ENCODE measurements around the gene TTC12.

The TTC12 gene

DNA sequence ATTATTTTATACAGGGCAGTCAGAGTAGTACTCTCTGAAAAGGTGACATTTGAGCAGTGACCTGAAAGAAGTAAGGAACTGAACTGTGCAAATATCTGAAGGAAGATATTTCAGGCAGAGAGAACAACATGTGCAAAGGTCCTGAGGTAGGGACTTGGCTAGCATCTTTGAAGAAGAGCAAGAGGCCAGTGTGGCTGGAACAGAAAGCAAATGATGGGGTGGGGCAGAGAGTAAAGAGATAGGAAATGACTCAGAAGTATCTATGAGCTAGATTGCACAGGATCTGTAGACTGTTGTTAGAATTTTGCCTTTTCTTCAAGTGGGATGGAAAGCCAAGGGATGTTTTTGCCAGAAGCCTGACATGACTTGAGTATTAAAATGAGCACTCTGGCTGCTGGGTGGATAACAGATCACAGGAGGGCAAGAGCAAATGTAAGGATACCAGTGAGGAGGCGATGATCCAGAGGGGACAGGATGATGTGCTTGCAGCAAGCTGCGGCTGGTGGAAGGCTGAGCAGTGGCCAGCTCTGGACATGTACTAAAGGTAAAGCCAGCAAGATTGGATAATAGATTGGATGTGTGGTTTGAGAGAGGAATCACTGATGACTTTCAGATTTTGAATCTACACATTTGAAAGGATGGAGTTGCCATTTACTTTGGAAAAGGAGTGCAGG, 33.2 kb upstream of the TTC12 start:
- Histone ChIP-seq H3K79me2 (ENCODE audit: insufficient read depth, low read depth) (no peaks in the 10 kb centered on the region), H3K4me1 (ENCODE audit: low read depth, poor library complexity, severe bottlenecking) (no peaks in the 10 kb centered on the region), H4K20me1 (ENCODE audit: insufficient read depth) (no peaks in the 10 kb centered on the region), H3K9ac (no peak overlapping the region), H3K4me2 (no peak overlapping the region), H3K4me3 (IDR thresholded peaks at IDR 0.05; ENCODE audit: insufficient read depth, low read depth, low read length) (no peak overlapping the region), H3K27ac (no peak overlapping the region), H3K27me3 (ENCODE audit: insufficient read depth, low read depth) (no peaks in the 10 kb centered on the region), H3K36me3 (ENCODE audit: insufficient read depth) (no peaks in the 10 kb centered on the region), H2AFZ (ENCODE audit: low read depth) (no peak overlapping the region)
- no peak for TF ChIP-seq CTCF (conservative IDR thresholded peaks at IDR 0.05; ENCODE audit: low read depth, low read length)

DNA sequence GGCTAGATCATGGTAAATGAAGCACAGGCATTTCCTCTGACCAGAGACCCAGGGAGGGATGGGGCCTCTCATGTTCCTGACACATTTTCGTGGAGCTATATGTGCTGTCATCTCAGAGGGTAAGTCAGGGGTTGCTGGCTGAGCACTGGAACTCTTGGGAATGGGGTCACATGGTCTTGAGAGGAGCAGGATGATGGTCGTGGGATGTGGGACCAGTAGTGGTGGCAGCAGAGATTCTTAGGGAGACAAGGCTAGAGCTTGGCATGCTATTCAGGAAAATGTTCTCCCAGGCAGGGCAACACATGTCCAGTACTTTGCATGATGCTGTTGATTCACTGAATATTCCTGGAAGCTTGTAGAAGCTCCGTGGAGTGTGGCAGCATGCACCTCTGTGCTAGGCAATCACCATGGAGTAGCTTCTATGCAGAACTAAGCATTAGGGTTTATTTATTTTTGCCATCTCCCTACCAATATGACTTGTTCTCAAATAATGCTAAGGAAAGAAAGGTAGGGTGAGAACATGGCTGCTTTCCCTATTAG, 31.4 kb upstream of the TTC12 start:
- Histone ChIP-seq H4K20me1 (ENCODE audit: insufficient read depth) (no peaks in the 10 kb centered on the region), H3K4me1 (ENCODE audit: low read depth, poor library complexity, severe bottlenecking) (no peaks in the 10 kb centered on the region), H3K27me3 (ENCODE audit: insufficient read depth, low read depth) (no peaks in the 10 kb centered on the region), H2AFZ (ENCODE audit: low read depth) (no peak overlapping the region), H3K36me3 (ENCODE audit: insufficient read depth) (no peaks in the 10 kb centered on the region), H3K9ac (no peak overlapping the region), H3K4me2 (no peak overlapping the region), H3K4me3 (IDR thresholded peaks at IDR 0.05; ENCODE audit: insufficient read depth, low read depth, low read length) (no peak overlapping the region), H3K27ac (no peak overlapping the region), H3K79me2 (ENCODE audit: insufficient read depth, low read depth) (no peaks in the 10 kb centered on the region)
- no peak for TF ChIP-seq CTCF (conservative IDR thresholded peaks at IDR 0.05; ENCODE audit: low read depth, low read length)

- Histone ChIP-seq H3K36me3 (ENCODE audit: insufficient read depth) (no peaks in the 10 kb centered on the region), H3K4me3 (IDR thresholded peaks at IDR 0.05; ENCODE audit: insufficient read depth, low read depth, low read length) (no peak overlapping the region), H2AFZ (ENCODE audit: low read depth) (no peak overlapping the region), H3K4me1 (ENCODE audit: low read depth, poor library complexity, severe bottlenecking) (no peaks in the 10 kb centered on the region), H3K27me3 (ENCODE audit: insufficient read depth, low read depth) (no peaks in the 10 kb centered on the region), H3K79me2 (ENCODE audit: insufficient read depth, low read depth) (no peaks in the 10 kb centered on the region), H3K9ac (no peak overlapping the region), H3K4me2 (no peak overlapping the region), H4K20me1 (ENCODE audit: insufficient read depth) (no peaks in the 10 kb centered on the region), H3K27ac (no peak overlapping the region)
- no peak for TF ChIP-seq CTCF (conservative IDR thresholded peaks at IDR 0.05; ENCODE audit: low read depth, low read length)
Observed at GRCh38 chr11:113283881-113284280, 30.5 kb upstream of the TTC12 start.

DNA sequence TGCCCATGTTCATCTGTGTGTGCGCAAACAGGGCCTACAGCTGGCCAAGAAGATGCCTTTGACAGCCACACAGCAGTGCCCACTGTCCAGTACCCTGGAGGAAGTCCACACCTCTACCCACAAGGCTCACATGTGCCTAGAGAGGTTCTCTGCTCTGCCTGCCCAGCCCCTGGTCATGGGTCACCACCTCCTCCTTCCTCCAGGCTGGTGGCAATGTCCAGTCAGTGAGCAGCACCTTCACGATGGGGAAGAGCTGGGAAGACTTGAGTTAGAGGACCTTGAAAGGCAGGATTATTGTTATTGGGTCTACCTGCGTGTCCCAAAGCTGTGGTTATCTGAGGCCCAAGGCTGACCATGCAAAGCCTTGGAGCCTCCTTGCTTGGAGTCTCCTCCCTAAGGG, 28.4 kb upstream of the TTC12 start:
- H3K27me3 ChIP-seq (ENCODE audit: insufficient read depth, low read depth): no peaks in the 10 kb centered on the region

More for the DNA sequence above, 28.4 kb upstream of the TTC12 start:
- H3K4me2 ChIP-seq: no peak overlapping the region
- H4K20me1 ChIP-seq (ENCODE audit: insufficient read depth): no peaks in the 10 kb centered on the region
- no peaks in the 10 kb centered on the region for H3K36me3 ChIP-seq (ENCODE audit: insufficient read depth)
- no peak overlapping the region for H3K9ac ChIP-seq
- H3K4me1 ChIP-seq (ENCODE audit: low read depth, poor library complexity, severe bottlenecking): no peaks in the 10 kb centered on the region
- H3K79me2 ChIP-seq (ENCODE audit: insufficient read depth, low read depth): no peaks in the 10 kb centered on the region
- TF ChIP-seq CTCF (conservative IDR thresholded peaks at IDR 0.05; ENCODE audit: low read depth, low read length): no peak
- no peak overlapping the region for H2AFZ ChIP-seq (ENCODE audit: low read depth)
- no peak overlapping the region for H3K27ac ChIP-seq
- H3K4me3 ChIP-seq (IDR thresholded peaks at IDR 0.05; ENCODE audit: insufficient read depth, low read depth, low read length): no peak overlapping the region

Data from KMS-11 (cell line).